Stromal cell of bone marrow (primary cell): ENCODE measurements around the gene NQO2.
A peak's percentile ranks its signal among the peaks of the same experiment; 100 is the strongest.
"Not testable (repeated sequence)": the region's sequence is repeated elsewhere in the genome, so short reads cannot be mapped to it uniquely, and the experiment has no call there.

ENCODE experiments used
- DNase-seq: peaks from one replicate; pipeline ENCODE4 v3.0.0-alpha.2; 2012; ENCODE audit warnings: low read depth

The NQO2 gene

DNA sequence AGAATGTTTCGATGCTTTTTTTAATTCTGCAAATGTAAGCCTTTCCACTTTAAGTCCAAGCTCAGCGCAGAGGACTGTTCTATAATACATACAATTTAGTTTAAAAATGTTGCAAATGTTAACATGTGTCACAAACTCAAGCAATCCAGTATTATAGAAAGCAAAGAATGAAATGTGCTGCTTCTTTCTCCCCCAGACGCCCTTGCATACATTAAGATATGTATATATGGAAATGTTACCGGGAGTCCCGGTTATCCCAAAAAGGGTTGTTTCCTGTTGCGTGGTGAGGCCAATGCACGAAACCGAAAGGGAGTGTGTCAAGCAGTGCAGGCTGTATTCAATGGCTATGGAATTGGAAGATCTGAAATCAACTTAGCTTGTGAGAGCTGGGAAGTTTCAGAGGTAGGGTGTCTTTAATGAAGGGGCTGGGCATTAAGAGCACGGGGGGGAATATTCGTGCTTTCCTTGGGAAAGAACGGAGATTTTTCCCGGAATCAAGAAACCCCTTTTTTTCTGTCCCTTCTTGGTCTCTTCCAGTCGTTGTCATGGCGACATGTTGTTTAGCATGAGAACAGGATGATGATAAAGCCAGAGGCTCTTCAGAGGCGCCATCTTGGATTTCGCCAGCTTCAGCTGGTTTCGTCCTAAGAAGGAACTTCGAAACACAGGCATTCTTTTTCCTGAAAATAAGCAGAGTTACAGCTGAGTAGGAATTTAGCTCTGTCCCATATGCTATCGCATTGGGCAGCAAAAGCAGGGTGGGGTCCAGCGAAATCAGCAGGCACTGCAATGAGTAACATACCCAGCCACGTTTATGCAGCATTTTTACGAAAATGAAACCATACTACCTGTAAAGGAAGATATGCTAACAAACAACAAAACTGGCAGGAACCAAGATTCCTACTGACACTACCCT is 10.1 kb upstream of the NQO2 start:
- peak; percentile 99 for DNase-seq

DNA sequence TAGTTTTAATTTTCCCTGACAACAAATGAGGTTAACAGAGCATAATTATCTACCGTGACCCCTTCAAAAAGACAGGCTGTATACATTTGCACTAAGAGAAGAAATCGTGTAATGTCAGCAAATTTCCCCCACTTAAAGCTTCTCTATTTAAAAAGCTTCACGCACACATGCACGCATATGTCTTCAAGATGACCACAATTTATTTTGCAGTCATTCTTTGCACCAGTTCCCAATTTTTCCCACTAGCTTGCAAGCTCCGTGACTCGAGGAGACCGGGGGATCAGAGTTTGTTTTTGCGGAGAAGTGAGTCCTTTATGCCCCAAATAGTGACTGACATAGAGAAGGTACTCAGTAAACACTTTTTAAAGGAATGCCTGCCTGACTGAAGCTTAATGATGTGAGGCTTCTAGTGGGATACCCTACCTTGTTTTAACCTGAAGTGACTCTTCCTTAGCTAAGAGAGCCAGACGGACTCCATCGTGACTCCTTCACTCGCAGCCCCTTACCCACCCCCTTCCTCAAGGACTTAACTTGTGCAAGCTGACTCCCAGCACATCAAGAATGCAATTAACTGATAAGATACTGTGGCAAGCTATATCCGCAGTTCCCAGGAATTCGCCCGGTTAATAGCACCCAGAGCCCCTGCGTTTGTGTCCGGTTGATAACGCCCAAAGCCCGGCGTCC is 9.3 kb upstream of the NQO2 start:
- DNase-seq = no peak

DNA sequence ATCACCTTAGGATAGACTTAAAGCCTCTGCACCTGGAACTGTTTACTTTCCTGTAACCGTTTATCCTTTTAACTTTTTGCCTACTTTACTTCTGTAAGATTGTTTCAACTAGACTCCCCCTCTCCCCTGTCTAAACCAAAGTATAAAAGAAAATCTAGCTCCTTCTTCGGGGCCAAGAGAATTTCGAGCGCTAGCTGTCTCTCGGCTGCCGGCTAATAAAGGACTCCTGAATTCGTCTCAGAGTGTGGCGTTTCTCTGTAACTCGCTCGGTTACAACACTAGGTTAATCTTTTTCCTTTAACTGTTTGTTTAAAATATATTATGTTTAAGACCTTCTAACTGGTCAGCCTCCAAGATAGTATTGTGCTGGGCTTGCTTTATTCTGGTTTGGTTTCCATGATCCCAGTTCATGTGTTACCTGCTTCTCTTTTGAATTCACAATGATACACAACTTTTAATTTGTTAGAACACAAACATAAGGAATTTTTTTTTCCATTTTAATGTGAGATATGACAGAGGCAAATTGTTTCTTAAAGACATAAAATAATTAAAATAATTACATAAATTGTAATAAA is 8.7 kb upstream of the NQO2 start:
- no peak for DNase-seq

DNA sequence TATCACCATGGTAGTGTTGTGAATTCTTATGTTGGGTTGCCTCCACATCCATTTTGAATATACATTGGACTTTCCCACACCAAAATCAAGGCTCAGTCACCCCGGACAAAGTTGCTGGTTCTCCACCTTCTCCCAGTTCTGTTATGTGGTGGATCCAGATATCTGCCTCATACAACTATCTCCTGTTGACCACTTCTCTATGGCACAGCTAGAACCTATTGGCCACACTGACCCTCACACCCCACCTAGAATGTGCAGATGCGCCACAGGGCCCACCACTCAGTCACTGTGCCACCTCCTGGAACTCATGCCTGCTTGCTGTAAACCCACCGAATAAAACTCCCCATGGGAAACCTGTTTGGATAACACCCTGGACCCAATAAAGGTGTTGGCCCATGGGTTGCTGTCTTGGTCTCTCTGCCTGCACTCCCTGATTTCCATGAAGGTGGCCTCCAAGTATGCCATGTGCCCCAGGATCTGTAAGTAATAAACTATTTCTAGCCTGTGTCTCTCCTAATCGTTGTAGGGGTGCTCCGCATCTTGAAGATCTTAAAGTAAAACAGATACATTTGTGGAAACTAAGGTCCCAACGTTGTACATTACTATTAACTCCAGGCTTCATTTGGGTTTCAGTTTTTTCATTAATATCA is 7.2 kb upstream of the NQO2 start:
- no peak for DNase-seq

DNA sequence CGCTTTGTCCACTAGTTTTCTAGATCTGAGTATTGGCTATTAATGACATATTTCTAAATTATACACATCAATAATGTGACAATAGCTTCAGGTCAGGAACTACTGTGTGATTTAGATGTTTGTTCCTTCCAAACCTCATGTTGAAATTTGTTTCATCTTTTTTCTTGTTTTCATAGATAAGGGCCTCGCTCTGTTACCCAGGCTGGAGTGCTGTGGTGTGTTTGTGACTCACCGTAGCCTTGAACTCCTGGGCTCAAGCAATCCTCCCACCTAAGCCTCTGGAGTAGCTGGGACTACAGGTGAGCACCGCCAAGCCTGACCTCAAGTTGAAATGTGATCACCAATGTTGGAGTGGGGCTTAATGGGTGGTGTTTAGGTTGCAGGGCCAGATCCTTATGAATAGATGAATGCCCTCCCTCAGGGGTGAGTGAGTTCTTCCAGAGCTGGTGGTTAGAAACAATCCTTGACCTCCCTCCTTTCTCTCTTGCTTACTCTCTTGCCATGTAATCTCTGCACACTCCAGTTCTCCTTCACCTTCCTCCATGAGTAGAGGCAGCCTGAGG is 5.9 kb upstream of the NQO2 start:
- no peak for DNase-seq

DNA sequence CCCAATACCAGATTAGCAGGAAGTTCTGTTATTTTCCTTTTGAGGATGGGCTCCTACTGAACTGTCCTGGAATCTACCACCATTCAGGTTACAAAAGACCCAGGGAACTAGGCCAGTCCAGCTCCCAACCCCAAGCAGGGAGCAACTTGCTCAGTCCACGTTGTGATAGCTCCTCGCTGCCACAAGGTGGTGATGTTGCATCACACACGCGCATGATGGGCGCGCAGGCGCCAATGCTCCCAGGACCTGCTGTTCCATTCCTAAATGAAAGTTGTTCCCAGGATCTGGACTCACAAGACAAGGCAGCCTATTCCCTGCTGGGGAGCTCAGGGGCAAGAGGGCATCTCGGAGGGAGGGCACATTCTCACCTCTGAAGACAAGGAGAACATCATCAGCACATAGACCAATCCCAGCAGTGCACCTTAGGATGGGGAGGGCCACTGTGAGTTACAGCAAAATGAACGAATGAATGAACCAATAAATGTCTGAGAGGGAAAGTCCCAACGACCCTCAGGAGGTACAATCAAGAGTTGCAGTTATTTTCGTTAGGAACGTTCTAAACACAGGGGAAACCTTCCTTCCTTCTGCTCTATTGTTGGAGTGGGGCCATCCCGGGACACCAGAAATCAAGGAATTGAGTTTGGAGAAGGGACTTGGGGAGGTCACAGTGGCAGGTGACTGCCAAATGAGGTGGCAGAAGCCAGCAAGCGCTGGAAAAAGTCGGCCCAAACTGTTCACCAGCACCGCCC is 1.3 kb upstream of the NQO2 start:
- not testable (repeated sequence) for DNase-seq

DNA sequence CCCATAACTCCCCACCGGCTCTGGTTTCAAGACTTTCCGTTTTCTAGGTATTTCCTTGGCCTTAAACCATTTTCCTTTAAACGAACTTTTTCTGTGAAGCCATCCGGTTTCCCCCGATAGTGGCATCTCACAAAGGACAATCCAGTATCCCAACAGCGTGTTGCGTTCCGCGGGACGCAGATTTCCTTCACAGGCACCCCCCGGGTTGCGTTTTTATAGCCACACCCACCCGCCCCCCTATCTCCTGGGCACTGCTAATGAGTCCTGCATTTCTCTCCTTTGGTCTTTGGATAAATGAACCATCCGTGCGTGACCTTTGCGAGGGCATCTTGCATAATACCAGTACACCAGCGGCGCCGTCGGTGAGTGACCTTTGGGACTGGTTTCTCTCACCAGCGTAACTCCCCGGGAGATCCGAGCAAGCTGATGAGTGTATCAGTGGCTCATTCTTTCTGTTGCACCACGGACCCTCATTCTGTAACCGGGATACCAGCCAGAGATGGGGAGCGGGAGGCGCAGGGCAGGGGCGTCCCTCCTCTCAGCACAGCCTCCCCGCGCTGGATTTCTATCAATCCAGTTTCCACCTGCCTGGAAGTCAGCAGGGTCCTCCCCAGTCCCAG is 586 bp upstream of the NQO2 start:
- peak; percentile 56 for DNase-seq

DNA sequence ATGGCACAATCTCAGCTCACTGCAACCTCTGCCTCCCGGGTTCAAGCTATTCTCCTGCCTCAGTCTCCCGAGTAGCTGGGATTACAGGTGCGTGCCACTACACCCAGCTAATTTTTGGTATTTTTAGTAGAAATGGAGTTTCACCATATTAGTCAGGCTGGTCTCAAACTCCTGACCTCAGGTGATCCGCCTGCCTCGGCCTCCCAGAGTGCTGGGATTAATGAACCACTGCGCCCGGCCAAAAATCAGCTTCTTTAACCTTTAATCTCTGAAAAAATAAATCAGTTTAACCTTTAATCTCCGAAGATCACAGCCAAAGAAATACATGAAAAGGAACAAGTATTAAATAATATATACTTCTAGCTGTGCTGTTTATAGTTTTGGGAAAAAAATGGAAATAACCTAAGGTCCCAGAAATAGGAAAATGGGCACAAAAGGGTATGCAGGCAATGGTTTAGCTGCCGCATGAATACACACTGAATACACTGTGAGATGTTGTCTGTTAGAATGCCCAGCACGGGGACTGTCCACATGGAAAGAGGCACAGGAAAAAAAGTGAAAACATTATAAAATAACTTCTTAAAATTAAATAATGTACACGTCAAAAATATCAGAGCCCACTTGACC is 1.6 kb downstream of the NQO2 start:
- no peak for DNase-seq

DNA sequence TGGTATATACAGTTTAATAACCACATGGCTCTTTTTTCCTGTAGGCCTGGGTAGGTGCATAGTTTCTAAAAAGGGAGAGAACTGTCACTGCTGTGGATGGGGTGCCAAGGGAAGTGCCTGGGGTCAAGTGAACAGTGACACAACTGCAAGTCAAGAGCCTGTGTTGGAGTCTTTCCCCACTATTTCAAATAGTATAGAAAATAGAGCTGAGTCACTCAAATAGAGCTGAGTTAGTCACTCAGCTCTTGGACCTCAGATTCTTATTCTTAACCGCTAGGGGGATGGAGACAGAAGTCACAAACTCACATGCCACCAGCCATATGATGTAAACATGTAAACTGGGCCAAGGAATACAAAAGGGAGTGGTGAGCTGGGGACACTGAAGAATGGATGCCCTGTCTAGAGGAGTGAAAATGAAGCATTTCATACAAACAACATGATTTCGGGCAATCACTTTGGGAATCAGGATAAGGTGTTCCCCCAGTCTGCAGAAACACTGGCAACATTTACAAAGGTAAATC is 2.1 kb downstream of the NQO2 start:
- no peak for DNase-seq

DNA sequence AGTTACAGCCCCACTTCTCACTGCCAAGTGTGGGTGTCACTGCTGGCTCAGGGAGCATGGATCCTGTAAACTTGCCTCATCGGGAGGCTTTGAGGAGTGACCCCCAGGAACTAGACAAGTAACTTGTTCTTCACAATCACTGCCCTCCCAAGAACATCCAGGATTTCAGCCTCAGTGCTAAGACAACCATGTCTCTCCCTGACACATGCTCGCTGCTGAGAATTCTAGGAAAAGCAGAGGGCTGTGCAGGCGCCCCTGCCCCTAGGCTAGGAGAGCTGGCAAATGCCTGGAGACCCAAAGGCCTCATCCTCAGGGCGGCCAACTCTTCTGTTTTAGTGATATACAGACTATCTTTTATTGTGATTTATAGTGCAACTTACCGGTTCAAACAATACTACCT is 3.5 kb downstream of the NQO2 start:
- DNase-seq = not testable (repeated sequence)

DNA sequence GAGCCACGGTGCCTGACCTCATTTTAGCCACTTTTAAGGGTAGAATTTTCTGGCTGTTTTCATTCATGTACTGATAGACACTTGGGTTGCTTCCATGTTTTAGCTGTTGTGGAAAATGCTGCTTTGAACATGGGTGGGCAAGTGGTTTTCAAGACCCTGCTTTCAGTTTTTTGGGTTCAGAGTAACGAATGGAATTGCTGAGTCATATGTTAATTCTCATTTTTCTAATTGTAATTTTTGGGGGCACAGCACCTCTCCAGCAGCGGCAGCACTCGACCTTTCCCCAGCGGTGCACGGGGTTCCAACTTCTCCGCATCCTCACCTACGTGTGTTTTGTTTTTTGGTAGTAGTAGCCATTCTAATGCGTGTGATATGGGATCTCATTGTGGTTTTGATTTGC is 5.4 kb downstream of the NQO2 start:
- no peak for DNase-seq

DNA sequence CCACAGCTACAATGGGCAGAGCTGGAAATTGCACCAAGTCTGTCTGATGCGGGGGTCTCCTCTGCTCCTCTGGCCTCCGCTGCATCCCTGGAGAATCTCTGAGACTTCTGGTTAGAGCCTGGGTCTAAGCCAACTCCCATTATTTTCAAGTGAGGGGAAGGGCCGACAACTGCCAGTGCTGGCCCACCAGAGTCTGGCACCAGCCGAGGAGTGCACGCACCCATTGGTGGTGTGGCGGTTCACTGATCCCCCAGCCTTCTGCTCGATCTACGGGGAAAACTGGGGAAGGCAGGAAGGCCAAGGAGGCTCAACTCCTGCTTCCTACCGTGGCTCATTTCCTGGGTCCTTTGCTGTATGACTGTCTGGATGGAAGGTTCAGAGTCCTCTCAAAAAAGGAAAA is 6.2 kb downstream of the NQO2 start:
- no peak for DNase-seq

DNA sequence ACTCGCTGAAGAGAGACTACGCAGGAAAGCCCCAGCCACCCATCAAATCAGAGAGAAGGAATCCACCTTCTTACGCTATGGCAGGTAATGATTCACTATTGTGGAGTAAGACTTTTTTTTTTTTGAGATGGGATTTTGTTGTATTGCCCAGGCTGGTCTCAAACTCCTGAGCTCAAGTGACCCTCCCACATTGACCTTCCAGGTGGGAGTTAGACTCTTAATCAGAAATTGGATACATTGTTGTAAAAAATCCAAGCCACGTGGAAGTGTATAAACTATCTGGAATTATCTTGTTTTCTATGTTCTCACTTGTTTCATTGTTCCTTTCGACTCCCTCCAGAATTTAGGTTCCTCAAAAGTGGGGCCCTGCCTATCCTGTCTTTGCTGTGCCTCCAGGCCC is 6.8 kb downstream of the NQO2 start:
- no peak for DNase-seq

DNA sequence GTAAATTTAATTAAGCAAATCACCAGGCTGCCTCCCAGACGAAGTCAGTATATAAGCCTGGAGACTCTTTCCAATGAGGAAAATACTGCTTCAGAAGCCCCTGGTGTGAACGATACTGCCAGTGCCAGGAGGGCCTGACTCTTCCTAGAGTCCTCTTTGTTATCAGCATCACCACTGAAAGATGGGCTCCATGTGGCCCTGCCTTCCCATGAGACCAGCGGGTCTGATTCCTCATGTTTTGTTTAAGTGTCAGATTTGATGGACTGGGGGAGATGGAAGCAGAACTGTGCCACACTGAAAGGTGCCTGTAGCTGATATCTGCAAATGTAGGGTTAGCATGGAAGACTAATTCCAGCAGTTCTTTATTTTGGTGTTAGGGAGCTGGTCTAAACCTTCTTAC is 7.9 kb downstream of the NQO2 start:
- no peak for DNase-seq

DNA sequence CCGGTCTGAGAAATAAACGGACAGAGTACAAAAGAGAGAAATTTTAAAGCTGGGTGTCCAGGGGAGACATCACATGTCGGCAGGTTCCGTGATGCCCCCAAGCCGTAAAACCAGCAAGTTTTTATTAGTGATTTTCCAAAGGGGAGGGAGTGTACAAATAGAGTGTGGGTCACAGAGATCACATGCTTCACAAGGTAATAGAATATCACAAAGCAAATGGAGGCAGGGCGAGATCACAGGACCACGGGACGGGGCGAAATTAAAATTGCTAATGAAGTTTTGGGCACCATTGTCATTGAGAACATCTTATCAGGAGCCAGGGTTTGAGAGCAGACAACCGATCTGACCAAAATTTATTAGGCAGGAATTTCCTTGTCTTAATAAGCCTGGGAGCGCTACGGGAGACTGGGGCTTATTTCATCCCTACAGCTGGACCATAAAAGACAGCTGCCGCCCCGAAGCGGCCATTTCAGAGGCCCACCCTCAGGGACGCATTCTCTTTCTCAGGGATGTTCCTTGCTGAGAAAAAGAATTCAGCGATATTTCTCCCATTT is 9.1 kb downstream of the NQO2 start:
- DNase-seq = not testable (repeated sequence)

DNA sequence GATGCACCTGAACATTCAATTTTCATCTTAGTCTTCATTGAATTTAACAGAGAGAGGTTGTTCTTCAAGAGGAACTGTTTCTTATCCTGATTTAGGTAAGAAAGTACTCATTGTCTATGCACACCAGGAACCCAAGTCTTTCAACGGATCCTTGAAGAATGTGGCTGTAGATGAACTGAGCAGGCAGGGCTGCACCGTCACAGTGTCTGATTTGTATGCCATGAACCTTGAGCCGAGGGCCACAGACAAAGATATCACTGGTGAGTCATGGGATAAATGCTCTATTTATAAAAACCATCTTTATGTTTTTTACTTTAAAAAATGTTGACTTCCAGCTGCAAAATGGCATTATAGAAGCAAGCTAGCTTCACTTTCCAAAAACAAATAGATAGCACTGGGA is 10.2 kb downstream of the NQO2 start:
- DNase-seq = no peak

DNA sequence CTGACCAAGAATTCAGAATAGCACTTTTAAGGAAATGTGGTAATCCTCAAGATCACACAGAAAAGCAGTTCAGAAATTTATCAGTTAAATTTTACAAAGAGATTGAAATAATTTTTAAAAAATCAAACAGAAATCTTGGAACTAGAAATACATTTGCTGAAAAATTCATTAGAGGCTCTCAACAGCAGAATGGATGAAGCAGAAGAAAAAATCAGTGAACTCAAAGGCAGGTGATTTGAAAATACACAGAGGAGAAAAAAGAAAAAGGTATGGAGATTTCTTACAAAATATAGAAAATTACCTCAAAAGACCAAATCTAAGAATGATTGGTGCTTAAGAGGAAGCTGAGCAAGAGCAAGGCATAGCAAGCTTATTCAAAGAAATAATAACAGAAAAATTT is 11.5 kb downstream of the NQO2 start:
- no peak for DNase-seq

DNA sequence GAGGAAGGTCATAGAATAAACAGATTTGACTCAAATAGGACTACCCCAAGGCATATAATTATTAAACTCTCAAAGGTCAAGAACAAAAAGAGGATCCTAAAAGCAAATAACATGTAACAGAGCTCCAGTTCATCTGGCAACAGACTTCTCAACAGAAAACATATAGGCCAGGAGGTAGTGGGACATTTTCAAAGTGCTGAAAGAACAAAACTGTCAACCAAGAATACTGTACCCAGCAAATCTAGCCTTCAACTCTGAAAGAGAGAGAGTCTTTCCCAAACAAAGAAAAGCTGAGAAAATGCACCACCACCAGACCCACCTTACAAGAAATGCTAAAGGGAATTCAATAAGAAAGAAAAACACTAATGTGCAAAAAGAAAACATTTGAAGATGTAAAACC is 11.9 kb downstream of the NQO2 start:
- DNase-seq = no peak

DNA sequence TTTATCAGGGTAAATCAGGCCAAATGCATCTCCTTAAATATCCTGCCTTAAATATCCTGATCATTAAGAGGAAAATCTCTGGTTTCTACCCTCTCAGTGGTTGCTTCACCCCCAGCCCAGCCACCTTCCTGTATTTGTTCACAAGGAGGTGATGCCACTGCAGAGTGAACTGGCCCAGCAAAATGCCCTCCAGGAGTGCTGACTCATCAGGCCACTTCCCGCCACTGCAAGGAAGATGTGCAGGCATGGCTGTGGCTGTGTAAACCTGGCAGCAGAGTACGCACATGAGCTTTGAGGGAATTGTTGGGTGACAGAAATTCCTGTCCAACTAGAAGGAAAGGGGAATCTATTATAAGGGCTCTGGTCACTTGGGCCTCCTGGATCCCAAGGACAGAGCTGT is 13.8 kb downstream of the NQO2 start:
- DNase-seq = no peak
